Hematopoietic multipotent progenitor cell treated with erythropoietin and hydrocortisone succinate and interleukin-3 and kit ligand, for 8 days (in vitro differentiated cells): ENCODE results near the gene SQOR.
A peak's percentile ranks its signal among the peaks of the same experiment; 100 is the strongest.

ENCODE experiments used
- DNase-seq: peaks from one replicate; pipeline ENCODE4 v3.0.0-alpha.2; 2015

Gene SQOR

DNA sequence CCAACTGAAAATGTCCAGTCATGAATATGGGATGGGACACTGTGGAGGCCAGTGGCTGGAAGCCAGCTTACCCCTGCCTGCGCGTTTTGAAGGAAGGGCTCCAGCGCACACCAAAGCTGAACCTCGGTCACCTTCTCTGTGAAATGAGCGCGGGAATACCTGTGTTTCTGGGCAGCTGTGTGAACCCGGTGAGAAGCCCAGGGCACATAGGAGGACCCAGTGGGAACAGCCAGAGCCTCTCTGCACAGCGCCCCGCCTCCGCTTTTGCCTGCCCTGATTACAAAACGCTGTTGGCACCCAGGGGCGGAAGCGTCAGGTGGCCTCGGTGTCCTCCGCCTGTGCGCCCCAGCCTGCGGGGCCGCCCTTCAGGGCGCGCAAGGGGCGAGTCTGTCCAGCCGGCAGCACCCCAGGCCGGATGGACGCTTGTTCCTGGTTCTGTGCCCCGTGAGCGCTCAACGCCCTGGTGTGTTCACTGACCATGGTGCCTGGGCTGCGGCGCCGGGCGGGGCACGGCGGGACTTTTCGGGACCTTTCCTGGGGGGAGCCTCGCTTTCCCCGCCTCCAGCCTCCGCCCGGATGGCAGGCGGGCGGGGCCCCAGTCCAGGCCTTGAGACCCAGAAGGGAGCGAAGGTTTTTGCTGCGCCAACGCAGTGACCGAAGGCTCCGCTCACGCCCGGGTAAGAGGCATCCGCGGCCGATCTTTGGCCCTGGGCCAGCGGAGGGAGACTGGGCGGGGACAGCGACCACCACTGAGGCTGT lies at the start of gene SQOR:
TSS of gene SQOR (plus strand) at position 598 of the 759 bp plus-strand sequence. CDS start 23,895 bp downstream, outside the sequence.
- DNase-seq, result peak; percentile 73

DNA sequence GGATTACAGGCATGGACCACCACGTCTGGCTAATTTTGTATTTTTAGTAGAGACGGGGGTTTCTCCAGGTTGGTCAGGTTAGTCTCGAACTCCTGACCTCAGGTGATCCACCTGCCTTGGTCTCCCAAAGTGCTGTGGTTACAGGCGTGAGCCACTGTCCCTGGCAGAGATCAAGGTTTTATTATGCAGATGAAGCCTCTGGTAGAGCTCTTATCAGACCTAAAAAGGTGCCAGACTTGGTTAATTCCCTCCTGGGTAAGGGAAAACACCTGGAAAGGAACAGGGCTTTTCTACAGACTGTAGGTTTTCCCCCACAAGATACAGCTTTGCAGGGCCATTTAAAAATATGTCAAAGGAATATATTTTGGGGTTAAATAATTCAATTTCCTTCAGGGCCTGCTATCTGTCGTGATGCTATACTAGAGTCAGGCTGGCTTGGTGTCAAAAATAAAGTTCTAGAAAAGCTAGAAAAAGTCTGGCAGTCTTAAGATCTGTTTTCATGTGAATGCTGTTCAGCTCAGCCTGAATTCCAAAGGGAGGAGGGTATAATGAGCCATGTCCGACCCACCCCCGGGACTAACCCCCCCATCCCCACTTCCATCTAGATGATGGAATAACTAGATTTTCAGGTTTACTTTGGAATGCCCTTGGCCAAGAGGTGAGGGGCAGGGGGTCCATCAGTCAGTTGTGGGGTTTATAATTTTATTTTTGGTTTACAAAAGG lies 49.6 kb upstream of the SQOR start:
- DNase-seq, result no peak

DNA sequence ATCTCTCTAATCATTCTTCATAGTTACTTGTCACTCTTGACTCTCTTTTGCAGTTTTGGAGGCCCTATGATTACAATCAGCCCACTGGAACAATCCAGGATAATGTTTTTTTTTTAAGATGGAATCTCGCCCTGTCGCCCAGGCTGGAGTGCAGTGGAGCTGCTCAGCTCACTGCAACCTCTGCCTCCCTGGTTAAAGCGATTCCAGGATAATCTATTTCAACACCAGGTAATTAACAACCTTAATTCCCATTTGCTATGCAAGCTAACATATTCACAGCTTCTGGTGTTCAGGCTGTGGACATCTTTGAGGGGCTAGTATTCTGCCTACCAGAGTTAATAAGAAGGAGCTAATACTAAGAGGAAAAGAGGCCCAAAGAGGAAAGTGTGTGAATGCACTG lies 48.7 kb upstream of the SQOR start:
- no peak for DNase-seq

DNA sequence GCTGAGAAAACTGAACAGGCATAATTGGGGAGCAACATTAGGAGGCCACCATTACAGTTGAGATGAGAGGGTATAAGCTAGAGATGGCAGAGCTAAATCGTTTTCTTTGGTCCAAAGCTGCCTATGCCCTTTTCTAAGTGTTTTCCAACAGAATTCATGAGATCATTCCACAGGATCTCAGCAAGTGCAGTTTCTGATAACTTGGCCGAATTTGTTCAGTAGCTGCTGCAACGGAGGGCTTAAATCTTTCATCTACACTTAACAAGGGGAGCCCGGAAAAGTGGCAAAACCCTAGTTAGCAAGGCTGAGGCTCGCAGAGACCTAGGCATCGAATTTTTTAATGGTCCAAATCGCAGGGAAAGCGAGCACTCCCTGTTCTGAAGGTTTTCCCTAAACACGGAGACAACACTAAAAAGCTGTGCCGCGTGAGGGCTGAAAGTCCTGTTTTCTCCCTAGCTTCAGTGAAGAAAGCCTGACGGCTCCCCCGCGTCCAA lies 48.2 kb upstream of the SQOR start:
- DNase-seq, result no peak

DNA sequence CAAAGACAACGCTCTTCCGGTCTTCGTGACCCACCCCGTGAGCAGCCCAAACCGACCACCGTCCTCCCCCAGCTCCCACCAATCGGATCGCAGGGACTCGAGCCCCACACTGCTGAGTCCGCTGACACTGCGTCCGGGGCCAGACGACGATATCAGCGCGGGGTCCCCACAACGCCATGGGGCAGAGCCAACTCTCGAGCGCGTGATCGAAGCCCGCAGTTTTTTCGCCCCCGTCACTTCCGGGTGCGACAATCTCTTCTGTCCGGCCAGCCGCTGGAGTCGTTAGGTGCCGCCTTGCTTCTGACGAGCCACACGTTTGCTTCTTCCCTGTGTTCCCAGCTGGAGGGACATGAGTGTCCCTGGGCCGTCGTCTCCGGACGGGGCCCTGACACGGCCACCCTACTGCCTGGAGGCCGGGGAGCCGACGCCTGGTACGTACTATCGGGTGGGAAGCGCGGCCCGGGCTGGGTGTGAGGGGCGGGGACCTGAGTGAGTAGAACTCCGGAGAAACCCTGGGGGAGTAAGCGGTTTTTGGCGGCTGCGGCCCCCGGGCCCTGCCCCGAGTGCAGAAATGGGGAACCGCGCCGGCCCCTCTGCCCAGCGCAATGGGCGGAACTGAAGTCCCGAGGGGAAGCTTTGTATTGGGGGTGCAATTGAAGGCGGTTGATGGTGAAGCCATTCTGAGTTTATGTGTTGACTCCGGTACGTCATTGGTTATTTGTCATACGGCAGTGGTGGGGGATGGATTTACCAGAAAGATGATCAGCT lies 47.5 kb upstream of the SQOR start, which contains the start of gene BLOC1S6:
TSS of gene BLOC1S6 (plus strand) at position 285 of the 768 bp plus-strand sequence. CDS start at position 350, 65 bp downstream.
- DNase-seq, result peak; percentile 96

DNA sequence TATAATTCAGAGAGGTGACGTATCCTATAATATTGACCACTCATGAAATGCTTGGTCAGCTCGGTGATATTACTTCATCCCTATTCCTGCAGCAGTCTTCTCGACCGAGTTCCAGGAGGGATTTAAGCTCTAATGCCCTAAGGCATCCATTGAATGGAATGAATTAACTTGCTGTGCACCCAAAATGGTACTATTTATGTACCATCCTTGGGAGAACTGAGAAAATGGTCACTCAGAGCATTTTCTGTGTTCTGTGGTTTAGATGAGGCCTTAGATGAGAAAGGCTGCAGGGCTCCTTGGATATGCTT lies 47.0 kb upstream of the SQOR start:
- DNase-seq, result no peak

DNA sequence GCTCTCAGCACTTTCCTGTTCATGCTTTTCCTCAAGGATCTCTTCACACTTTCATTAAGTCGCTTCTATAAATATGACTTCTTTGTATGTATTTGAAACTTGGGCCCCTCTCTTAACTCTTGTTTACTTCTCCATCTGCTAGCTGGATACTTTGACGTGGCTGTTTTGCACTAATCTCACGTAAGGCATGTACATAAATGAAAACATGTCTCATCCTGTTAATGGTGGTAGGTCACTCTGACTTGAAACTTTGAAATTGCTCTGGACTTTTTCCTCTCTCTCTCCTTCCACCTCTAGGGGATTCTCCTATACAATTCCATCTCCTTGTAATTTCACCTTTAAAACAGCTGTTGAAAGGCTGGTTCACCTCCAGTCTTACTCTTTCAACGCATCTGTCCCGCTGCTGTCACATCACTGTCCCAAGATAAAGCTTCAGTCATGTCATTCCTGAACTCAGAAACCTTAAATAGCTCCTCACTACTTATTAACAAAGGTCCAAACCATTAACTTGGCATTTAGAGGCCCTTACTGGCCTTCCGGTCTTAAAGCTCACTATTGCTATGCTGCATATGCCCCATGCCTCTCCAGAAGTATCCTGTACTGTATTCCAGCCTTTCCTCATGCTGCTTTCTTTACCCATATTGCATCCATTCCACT lies 46.5 kb upstream of the SQOR start:
- DNase-seq, result peak; percentile 11

DNA sequence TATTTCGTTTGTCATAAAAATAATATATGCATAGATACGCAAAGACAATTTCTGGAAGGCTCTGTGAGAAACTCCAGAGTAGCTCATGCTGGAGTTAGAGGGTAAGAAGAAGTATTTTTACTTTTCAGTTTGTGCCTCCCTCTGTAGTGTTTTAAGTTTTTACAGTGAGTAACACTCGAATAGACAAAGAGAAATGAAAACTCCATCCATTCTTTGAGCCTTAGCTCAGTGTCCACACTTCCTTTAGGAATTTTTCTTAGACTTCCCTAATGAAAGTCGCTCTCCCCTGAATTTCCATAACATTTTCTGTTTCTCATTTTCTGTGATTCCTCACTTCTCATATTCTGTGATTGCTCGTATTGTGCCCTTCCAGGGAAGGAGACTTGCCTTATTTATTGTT lies 45.6 kb upstream of the SQOR start:
- no peak for DNase-seq

DNA sequence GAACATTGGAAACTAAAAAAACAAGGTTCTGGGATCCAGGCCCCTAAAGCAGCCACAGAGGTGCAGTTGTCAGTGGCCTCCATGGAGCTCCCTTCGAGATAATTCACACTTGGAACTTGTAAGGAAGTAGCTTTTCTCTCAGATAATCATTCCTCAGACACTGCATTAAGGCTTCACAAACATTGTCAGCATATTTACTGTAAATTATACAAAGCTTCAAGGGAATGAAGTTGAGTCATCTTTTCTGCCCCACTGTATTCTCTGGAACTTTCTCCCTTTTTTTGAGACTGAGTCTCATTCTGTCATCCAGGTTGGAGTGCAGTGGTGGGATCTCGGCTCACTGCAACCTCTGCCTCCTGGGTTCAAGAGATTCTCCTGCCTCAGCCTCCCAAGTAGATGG lies 40.5 kb upstream of the SQOR start:
- DNase-seq, result no peak

DNA sequence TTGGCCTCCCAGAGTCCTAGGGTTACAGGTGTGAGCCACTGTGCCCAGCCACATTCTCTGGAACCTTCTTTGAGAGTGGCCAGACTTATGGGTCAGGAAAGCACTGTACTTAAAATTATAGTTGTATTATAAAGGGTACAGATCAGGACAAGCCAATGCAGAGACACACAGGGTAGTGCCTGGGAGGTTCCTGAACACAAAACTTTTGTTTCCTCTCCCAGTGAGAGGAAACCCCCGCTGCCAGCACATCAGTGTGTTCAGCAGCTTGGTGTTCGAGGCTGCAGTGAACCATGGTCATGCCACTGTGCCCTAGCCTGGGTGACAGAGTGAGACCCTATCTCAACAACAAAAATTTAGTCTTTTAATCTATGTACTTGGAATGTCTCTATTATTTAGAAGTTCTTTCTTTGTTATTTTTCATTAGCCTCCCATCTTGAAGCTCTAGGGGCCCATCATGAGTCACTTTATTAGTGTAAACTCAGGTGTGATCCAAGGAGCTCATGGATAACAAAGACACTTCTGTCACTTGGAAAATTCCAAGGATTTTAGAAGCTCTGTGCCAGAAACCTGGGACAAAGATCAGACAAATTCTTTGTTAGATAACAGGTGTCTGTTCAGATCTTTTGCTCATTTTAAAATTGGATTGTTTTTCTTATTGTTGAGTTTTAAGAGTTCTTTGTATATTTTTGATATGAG lies 39.8 kb upstream of the SQOR start:
- DNase-seq, result no peak

DNA sequence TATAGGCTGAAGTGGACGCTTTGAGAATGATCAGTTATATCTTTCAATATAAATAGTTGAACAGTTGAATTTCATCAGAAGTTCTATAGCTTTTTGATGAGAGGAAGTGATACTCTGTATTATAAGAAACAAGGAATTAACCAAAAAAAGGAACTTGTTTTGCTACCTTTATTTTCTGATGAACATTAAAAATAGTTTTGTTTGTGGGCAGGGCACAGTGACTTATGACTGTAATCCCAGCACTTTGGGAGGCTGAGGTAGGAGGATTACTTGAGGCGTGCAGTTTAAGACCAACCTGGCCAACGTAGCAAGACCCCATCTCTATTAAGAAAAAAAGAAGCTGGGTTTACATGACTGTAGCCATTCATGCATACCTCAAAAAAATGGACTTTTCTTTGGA lies 30.9 kb upstream of the SQOR start:
- DNase-seq, result no peak

DNA sequence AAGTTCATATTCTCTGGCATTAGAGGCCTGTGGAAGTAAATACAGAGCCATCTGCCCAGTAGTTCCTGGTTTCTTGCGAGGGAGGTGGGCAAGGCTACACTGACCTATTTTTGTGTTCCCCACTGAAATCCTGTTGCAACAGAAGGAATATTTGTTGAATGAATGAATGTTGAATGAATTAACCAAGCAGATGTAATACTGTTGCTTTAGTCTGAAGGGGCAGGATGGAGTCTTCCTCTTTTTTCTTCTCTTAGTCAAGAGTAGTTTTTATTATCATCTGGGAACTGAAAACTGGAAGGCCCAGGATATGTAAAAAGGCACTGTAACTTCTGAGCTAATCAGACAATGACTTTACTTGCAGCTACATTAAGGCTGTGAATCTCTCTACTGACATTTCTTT lies 30.5 kb upstream of the SQOR start:
- no peak for DNase-seq

DNA sequence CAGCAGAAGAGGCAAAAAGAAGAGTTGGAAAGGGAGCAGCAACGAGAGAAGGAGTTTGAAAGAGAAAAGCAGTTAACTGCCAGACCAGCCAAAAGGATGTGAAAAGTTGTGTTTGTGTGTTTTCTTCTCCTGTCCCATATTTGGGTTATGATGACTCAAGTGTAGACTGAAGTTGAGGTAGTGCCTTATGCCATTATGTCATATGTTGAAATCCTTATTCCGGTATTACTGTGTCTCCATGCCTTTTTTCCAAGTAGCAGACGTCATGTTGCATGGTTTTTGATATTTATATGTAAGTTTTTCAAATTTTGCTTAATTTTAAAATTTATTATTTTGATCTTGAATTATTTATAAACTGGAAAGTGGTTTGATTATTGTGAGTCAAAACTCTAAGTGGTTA lies 28.4 kb upstream of the SQOR start:
- no peak for DNase-seq

DNA sequence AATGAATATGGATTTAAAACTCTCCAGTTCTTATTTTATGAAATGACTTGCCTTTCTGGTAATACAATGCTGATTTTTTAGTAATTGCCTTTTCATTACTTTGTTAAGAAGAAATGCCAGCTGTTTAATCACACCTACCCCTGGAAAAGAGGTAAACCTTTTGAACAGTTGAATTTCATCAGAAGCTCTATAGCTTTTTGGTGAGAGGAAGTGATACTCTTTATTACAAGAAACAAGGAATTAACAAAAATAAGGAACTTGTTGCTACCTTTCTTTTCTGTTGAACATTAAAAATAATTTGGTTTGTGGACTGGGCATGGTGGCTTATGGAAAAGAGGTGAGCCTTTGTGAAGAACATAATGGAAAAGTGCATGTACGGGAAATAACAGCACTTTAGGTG lies 28.0 kb upstream of the SQOR start:
- DNase-seq, result no peak

DNA sequence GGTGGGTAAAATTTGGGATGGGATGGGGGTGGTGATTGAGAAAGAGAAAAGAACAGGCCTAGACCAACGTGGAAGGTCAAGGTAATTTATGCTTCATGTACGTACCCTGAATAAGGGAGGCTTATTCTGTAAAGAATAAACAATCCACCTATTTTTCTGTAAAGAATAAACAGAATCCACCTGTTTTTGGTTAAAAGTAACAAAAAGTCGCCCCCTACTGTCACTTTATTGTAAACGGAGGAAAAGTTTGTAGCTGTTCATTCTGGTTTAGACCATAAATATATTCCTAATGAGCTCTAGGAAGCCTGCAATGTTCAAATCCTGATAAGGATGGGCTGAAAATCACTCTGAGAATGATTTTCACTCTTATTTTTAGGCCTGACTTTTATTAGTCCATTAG lies 23.5 kb upstream of the SQOR start:
- peak; percentile 47 for DNase-seq

DNA sequence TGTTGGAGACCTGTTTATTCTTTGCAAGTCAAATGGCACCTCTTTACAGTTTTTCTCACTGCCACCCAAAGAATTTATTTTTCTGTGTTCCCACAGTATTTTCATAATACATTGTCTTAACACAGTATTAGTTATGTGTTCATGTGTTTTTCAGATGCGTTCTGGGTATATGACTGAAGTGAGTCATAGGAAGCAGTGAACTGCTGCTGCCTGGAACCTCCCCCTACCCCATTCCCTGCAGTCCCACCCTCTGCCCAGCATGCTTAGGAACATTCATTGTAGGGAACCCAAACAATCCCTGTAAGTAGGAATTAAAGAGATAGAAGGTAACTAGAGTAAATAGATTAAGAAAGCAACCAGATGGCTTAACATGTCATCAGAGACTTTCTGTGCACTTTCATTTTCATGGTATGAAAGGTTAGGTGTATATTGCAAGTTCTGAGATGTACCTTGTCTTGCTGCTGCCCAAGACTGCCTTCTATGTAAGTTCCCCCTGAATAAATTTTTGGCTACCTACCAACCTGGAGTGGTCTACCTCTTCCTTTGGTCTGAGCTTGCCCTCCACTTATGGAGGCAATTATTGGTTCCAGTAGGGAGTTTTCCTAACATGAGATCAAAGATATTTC lies 21.9 kb upstream of the SQOR start:
- DNase-seq, result no peak

DNA sequence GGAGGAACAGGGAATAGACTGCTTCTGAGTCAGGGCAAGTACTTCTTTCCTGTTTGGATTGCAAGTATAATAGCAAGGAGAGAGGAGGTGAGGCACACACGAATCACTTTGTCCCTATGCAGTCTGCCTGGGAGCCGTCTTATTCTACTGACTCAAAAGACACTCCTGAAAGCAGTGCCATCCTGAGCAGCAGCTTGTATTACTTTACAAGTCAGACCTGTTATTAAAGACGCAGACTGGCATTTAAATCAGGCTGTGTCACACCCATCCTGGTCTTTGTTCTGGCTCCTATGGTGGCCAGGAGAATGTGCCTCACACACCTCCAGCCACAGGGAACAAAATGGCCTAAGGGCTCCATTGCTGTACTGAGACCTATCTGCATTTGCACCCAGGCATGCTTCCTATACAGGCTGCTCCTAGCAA lies 17.9 kb upstream of the SQOR start:
- DNase-seq, result no peak

DNA sequence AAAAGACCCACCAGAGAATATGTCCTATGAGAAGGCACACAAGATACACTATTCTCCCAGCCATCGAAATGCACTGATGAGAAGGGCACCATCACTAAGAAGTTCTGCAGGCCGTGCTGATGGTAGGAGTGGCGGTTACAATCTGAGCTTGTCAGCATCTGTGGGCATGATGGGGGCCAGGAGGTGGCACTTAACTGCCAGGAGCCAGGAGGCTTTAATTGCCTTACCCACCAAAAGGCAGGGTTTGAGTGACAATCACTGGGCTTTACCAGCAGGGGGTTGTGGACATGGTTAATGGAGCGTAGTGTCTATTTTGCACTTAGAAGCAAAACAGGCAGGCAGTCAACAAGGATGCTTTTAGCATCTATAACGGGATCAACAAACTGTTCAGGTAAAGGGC lies 16.0 kb upstream of the SQOR start:
- peak; percentile 30 for DNase-seq

DNA sequence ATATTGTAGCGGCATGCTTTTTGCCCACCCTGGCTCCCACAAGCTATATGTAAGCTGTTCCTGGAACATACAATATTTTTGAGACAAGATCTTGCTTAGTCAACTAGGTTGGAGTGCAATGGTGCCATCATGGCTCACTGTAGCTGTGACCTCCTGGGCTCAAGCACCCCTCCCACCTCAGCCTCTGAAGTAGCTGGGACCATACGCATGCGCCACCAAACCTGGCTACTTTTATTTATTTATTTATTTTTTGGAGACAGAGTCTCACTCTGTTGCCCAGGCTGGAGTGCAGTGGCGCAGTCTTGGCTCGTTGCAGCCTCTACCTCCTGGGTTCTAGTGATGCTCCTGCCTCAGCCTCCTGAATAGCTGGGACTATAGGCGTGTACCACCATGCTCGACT lies 6.7 kb upstream of the SQOR start:
- no peak for DNase-seq

DNA sequence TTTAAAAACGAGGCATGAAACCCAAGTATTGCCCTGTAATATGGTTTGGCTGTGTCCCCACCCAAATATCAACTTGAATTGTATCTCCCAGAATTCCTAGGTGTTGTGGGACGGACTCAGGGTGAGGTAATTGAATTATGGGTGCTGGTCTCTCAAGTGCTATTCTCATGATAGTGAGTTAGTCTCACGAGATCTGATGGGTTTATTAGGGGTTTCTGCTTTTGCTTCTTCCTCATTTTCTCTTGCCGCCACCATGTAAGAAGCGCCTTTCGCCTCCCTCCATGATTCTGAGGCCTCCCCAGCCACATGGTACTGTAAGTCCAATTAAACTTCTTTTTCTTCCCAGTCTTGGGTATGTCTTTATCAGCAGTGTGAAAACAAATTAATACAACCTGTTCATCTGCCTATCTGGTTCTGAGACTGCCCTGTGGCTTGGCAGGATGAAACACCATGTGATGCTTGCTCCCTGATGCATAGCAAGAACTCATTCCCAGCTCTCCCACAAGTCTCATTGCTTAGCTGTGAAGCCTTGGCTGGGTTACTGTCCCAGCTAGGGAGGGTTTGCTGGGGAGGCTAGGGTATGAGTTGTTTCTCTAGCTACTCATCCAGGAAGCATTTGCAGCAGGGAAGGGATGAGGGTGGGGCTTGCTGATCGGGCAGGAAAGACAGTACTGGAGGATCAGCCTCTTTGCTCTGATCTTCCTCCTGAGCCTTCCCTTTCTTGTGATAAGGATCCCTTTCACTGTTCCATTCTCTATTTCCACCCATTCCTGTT lies 3.7 kb upstream of the SQOR start:
- DNase-seq, result no peak

DNA sequence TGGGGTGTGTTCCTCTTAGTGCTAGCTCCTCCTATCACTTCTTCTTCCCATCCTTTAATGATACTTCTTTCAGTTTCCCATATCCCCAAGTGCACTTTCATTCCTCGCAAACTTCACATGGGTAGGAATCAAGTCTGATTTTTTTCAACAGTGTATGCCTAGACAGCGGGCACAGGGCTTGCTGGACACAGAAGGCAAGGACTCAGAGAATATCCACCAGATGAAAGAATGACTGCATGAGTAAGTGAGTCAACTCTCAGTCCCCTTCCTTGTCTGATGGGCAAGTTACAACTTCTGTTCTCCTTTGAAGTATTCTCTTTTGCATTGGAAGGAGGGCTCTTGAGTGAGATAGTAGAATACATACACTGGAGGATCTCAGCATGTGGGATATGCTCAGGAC lies 3.1 kb upstream of the SQOR start:
- no peak for DNase-seq
